Measurements from ENCODE around the gene AATK. TPM values are rescaled to one million over a fixed set of nuclear protein-coding genes. Genes with fewer than 3 reads are reported as not detected.

AATK gene
- total and polyA plus RNA-seq, 2 experiments from 2014 or later, result 1.1 to 5.0 TPM

DNA sequence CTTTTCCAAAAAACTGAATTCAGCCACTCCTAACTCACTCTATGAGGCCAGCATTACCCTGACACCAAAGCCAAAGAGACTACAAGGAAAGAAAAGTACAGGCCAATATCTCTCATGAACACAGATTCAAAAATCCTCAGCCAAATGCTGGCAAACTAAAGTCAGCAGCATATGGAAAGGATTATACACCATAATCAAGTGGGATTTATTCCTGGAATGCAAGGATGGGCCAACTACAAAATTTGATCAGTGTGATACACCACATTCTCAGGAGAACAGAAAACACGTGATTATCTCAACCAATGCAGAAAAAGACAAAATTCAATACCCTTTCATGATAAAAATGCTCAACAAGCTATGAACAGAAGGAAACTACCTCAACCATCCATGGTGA is 7.7 kb upstream of the AATK start (continued):
- TF ChIP-seq JUNB (IDR thresholded peaks at IDR 0.05; ENCODE audit: unreplicated experiment) (no peak), STAT1 (IDR thresholded peaks at IDR 0.05; ENCODE audit: unreplicated experiment) (no peak), EZH2phosphoT487 (IDR thresholded peaks at IDR 0.05; ENCODE audit: unreplicated experiment) (no peak), POLR2AphosphoS5 (IDR thresholded peaks at IDR 0.05; ENCODE audit: low read depth) (no peak), EZH2 (IDR thresholded peaks at IDR 0.05; ENCODE audit: low read depth, unreplicated experiment) (no peak), ZNF114 (CRISPR knock-in tag; IDR thresholded peaks at IDR 0.05) (no peak)
- TF ChIP-seq, protein P1, sequence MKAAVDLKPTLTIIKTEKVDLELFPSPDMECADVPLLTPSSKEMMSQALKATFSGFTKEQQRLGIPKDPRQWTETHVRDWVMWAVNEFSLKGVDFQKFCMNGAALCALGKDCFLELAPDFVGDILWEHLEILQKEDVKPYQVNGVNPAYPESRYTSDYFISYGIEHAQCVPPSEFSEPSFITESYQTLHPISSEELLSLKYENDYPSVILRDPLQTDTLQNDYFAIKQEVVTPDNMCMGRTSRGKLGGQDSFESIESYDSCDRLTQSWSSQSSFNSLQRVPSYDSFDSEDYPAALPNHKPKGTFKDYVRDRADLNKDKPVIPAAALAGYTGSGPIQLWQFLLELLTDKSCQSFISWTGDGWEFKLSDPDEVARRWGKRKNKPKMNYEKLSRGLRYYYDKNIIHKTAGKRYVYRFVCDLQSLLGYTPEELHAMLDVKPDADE (IDR thresholded peaks at IDR 0.05), result no peak
- TF ChIP-seq, protein P2, sequence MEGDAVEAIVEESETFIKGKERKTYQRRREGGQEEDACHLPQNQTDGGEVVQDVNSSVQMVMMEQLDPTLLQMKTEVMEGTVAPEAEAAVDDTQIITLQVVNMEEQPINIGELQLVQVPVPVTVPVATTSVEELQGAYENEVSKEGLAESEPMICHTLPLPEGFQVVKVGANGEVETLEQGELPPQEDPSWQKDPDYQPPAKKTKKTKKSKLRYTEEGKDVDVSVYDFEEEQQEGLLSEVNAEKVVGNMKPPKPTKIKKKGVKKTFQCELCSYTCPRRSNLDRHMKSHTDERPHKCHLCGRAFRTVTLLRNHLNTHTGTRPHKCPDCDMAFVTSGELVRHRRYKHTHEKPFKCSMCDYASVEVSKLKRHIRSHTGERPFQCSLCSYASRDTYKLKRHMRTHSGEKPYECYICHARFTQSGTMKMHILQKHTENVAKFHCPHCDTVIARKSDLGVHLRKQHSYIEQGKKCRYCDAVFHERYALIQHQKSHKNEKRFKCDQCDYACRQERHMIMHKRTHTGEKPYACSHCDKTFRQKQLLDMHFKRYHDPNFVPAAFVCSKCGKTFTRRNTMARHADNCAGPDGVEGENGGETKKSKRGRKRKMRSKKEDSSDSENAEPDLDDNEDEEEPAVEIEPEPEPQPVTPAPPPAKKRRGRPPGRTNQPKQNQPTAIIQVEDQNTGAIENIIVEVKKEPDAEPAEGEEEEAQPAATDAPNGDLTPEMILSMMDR (conservative IDR thresholded peaks at IDR 0.05; ENCODE audit: low read depth in 2 of 2), result no peak

DNA sequence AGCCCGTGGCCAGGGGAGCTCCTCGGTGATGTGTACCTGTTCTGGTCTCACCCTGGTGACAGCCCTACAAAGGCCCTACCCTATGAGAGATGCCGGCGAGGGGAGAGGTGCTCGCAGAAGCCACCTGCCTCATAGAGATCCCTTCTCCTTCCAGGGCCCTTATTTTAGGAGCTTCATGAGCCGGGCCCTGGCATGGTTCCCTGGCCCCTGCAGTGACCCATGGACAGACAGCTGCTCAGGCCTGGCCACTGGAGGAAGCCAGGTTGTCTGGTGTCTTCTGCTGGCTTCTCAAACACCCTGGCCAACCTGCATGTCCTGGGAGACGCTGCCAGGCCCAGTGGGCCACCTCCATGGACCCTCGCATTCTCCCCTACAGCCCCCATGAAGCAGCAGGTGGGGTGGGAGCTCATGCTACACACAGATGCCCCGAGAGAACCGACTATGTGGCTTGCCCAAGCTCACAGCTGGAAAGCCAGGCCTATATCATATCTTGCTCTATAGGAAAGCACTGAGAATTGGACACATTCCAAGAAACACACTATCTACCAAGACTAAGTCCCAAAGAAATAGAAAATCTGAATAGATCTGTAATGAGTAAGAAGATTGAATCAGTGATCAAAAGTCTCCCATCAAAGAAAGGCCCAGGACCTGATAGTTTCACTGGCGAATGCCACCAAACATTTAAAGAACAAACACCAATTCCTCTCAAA is 7.2 kb upstream of the AATK start:
- TF ChIP-seq, protein P3, sequence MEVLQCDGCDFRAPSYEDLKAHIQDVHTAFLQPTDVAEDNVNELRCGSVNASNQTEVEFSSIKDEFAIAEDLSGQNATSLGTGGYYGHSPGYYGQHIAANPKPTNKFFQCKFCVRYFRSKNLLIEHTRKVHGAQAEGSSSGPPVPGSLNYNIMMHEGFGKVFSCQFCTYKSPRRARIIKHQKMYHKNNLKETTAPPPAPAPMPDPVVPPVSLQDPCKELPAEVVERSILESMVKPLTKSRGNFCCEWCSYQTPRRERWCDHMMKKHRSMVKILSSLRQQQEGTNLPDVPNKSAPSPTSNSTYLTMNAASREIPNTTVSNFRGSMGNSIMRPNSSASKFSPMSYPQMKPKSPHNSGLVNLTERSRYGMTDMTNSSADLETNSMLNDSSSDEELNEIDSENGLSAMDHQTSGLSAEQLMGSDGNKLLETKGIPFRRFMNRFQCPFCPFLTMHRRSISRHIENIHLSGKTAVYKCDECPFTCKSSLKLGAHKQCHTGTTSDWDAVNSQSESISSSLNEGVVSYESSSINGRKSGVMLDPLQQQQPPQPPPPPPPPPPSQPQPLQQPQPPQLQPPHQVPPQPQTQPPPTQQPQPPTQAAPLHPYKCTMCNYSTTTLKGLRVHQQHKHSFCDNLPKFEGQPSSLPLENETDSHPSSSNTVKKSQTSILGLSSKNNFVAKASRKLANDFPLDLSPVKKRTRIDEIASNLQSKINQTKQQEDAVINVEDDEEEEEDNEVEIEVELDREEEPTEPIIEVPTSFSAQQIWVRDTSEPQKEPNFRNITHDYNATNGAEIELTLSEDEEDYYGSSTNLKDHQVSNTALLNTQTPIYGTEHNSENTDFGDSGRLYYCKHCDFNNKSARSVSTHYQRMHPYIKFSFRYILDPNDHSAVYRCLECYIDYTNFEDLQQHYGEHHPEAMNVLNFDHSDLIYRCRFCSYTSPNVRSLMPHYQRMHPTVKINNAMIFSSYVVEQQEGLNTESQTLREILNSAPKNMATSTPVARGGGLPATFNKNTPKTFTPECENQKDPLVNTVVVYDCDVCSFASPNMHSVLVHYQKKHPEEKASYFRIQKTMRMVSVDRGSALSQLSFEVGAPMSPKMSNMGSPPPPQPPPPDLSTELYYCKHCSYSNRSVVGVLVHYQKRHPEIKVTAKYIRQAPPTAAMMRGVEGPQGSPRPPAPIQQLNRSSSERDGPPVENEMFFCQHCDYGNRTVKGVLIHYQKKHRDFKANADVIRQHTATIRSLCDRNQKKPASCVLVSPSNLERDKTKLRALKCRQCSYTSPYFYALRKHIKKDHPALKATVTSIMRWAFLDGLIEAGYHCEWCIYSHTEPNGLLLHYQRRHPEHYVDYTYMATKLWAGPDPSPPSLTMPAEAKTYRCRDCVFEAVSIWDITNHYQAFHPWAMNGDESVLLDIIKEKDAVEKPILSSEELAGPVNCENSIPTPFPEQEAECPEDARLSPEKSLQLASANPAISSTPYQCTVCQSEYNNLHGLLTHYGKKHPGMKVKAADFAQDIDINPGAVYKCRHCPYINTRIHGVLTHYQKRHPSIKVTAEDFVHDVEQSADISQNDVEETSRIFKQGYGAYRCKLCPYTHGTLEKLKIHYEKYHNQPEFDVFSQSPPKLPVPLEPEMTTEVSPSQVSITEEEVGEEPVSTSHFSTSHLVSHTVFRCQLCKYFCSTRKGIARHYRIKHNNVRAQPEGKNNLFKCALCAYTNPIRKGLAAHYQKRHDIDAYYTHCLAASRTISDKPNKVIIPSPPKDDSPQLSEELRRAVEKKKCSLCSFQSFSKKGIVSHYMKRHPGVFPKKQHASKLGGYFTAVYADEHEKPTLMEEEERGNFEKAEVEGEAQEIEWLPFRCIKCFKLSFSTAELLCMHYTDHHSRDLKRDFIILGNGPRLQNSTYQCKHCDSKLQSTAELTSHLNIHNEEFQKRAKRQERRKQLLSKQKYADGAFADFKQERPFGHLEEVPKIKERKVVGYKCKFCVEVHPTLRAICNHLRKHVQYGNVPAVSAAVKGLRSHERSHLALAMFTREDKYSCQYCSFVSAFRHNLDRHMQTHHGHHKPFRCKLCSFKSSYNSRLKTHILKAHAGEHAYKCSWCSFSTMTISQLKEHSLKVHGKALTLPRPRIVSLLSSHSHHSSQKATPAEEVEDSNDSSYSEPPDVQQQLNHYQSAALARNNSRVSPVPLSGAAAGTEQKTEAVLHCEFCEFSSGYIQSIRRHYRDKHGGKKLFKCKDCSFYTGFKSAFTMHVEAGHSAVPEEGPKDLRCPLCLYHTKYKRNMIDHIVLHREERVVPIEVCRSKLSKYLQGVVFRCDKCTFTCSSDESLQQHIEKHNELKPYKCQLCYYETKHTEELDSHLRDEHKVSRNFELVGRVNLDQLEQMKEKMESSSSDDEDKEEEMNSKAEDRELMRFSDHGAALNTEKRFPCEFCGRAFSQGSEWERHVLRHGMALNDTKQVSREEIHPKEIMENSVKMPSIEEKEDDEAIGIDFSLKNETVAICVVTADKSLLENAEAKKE (CRISPR knock-in tag; IDR thresholded peaks at IDR 0.05), result no peak
- TF ChIP-seq, protein P4, sequence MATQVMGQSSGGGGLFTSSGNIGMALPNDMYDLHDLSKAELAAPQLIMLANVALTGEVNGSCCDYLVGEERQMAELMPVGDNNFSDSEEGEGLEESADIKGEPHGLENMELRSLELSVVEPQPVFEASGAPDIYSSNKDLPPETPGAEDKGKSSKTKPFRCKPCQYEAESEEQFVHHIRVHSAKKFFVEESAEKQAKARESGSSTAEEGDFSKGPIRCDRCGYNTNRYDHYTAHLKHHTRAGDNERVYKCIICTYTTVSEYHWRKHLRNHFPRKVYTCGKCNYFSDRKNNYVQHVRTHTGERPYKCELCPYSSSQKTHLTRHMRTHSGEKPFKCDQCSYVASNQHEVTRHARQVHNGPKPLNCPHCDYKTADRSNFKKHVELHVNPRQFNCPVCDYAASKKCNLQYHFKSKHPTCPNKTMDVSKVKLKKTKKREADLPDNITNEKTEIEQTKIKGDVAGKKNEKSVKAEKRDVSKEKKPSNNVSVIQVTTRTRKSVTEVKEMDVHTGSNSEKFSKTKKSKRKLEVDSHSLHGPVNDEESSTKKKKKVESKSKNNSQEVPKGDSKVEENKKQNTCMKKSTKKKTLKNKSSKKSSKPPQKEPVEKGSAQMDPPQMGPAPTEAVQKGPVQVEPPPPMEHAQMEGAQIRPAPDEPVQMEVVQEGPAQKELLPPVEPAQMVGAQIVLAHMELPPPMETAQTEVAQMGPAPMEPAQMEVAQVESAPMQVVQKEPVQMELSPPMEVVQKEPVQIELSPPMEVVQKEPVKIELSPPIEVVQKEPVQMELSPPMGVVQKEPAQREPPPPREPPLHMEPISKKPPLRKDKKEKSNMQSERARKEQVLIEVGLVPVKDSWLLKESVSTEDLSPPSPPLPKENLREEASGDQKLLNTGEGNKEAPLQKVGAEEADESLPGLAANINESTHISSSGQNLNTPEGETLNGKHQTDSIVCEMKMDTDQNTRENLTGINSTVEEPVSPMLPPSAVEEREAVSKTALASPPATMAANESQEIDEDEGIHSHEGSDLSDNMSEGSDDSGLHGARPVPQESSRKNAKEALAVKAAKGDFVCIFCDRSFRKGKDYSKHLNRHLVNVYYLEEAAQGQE (IDR thresholded peaks at IDR 0.05; ENCODE audit: unreplicated experiment), result no peak
- TF ChIP-seq ZNF114 (CRISPR knock-in tag; IDR thresholded peaks at IDR 0.05) (no peak), STAT1 (IDR thresholded peaks at IDR 0.05; ENCODE audit: unreplicated experiment) (no peak)
- Histone ChIP-seq H3K4me2 (no peak overlapping the region), H3K79me2 (replicated peaks; ENCODE audit: insufficient read depth) (no peaks in the 10 kb centered on the region), H3F3A (replicated peaks; ENCODE audit: low read depth) (0 out of 2 replicates have a peak, but pooled peaks cover 8% of the 10 kb centered on the region), H3K36me3 (ENCODE audit: insufficient read depth) (no peaks in the 10 kb centered on the region), H3K27ac (ENCODE audit: low read depth) (no peak overlapping the region), H3K4me3 (no peak overlapping the region), H3K9me2 (ENCODE audit: insufficient read depth) (no peaks in the 10 kb centered on the region), H3K27me3 (ENCODE audit: insufficient read depth) (no peaks in the 10 kb centered on the region), H3K4me1 (ENCODE audit: insufficient read depth) (no peaks in the 10 kb centered on the region), H4K20me1 (replicated peaks; ENCODE audit: insufficient read depth) (no peaks in the 10 kb centered on the region), H2AFZ (no peak overlapping the region)
- peaks cover 3% of the 10 kb centered on the region for H3K27me3 Mint-ChIP-seq (ENCODE audit: insufficient read depth, low read depth, poor library complexity)
- H3K27ac Mint-ChIP-seq, result no peak overlapping the region
- H3K4me1 Mint-ChIP-seq, result no peaks in the 10 kb centered on the region
- no peaks in the 10 kb centered on the region for H3K9me3 Mint-ChIP-seq
- H3K36me3 Mint-ChIP-seq (ENCODE audit: low read depth), result no peaks in the 10 kb centered on the region
- DNase-seq (ENCODE audit: low spot score) (no peak), ATAC-seq (no peak)
- no peak overlapping the region for H3K4me3 Mint-ChIP-seq

Measured in GM23338 (cell line).